Epidermal melanocyte (primary cell): ENCODE results near the gene FRMD4A.

Experiments used
- DNase-seq: peaks from one replicate; pipeline ENCODE4 v3.0.0; 2011; ENCODE audit warnings: low spot score; ENCODE audit not compliant: insufficient read length

FRMD4A gene

GRCh38 chr10:13990946-13991345 is 339.8 kb downstream of the FRMD4A start:
- DNase-seq, result no peak

- no peak for DNase-seq
Observed at GRCh38 chr10:13990392-13990805, 340.3 kb downstream of the FRMD4A start.

- no peak for DNase-seq
Observed at GRCh38 chr10:13989616-13990015, 341.1 kb downstream of the FRMD4A start.

GRCh38 chr10:13987446-13987845 is 343.3 kb downstream of the FRMD4A start:
- DNase-seq, result no peak

- DNase-seq, result no peak
Observed at GRCh38 chr10:13984647-13985155, 346.0 kb downstream of the FRMD4A start.

- DNase-seq, result no peak
Observed at GRCh38 chr10:13983035-13983434, 347.7 kb downstream of the FRMD4A start.

GRCh38 chr10:13978533-13979115 is 352.1 kb downstream of the FRMD4A start:
- DNase-seq, result peak; percentile 58

GRCh38 chr10:13977861-13978532 is 352.7 kb downstream of the FRMD4A start:
- DNase-seq, result no peak

- no peak for DNase-seq
Observed at GRCh38 chr10:13973742-13974141, 357.0 kb downstream of the FRMD4A start.

GRCh38 chr10:13972609-13973008 is 358.1 kb downstream of the FRMD4A start:
- no peak for DNase-seq

- DNase-seq, result no peak
Observed at GRCh38 chr10:13971601-13972475, 358.9 kb downstream of the FRMD4A start.

GRCh38 chr10:13970957-13971353 is 359.8 kb downstream of the FRMD4A start:
- DNase-seq, result no peak

GRCh38 chr10:13970236-13970956 is 360.3 kb downstream of the FRMD4A start:
- DNase-seq, result no peak

- no peak for DNase-seq
Observed at GRCh38 chr10:13969792-13970140, 361.0 kb downstream of the FRMD4A start.

GRCh38 chr10:13969118-13969791 is 361.5 kb downstream of the FRMD4A start:
- no peak for DNase-seq

- no peak for DNase-seq
Observed at GRCh38 chr10:13961853-13962252, 368.9 kb downstream of the FRMD4A start.

- DNase-seq, result peak; percentile 50
Observed at GRCh38 chr10:13961097-13961496, 369.6 kb downstream of the FRMD4A start.

- DNase-seq, result no peak
Observed at GRCh38 chr10:13960603-13961002, 370.1 kb downstream of the FRMD4A start.

- no peak for DNase-seq
Observed at GRCh38 chr10:13959443-13960359, 371.0 kb downstream of the FRMD4A start.

- DNase-seq, result no peak
Observed at GRCh38 chr10:13957856-13958255, 372.9 kb downstream of the FRMD4A start.
